Neural cell (in vitro differentiated cells): Measurements from ENCODE around the gene MMP28. TPM values are rescaled to one million over a fixed set of nuclear protein-coding genes. Genes with fewer than 3 reads are reported as not detected.

Source experiments
- H2AFZ ChIP-seq: fragments of 200-600, 300-800 bp; sonication (generic), shearing (Covaris generic); 2 replicates; pipeline ENCODE4 v1.6.0; 2014; ENCODE audit warnings: low read depth, mild to moderate bottlenecking, antibody characterized with exemption, low read length, moderate library complexity
- H3F3A ChIP-seq: fragments of 200-600 bp; shearing (Covaris generic); 2 replicates; pipeline ENCODE4 v1.6.1; 2016; ENCODE audit warnings: mild to moderate bottlenecking, moderate library complexity, mixed read lengths, antibody characterized with exemption, low read length; ENCODE audit not compliant: insufficient read depth, poor library complexity, severe bottlenecking
- H3K27ac ChIP-seq: fragments of 200-600, 300-800 bp; sonication (generic), shearing (Covaris generic); 2 replicates; pipeline ENCODE4 v1.5.1; 2014; ENCODE audit warnings: mild to moderate bottlenecking, low read length, moderate library complexity
- H3K27me3 ChIP-seq: fragments of 300-800, 200-600 bp; sonication (generic), shearing (Covaris generic); 2 replicates; pipeline ENCODE4 v1.6.0; 2014; ENCODE audit warnings: mild to moderate bottlenecking, low read depth, low read length, moderate library complexity; ENCODE audit not compliant: insufficient read depth
- H3K36me3 ChIP-seq: fragments of 300-800, 200-600 bp; sonication (generic), shearing (Covaris generic); 2 replicates; pipeline ENCODE4 v1.5.1; 2014; ENCODE audit warnings: mild to moderate bottlenecking, antibody characterized with exemption, low read length, moderate library complexity; ENCODE audit not compliant: insufficient read depth
- H3K4me2 ChIP-seq: fragments of 300-800, 200-600 bp; sonication (generic), shearing (Covaris generic); 2 replicates; pipeline ENCODE4 v1.6.0; 2014; ENCODE audit warnings: mild to moderate bottlenecking, low read length
- H3K4me3 ChIP-seq: fragments of 300-800, 200-600 bp; sonication (generic), shearing (Covaris generic); 2 replicates; pipeline ENCODE4 v1.5.1; 2014; ENCODE audit warnings: mild to moderate bottlenecking, low read length, moderate library complexity
- H3K79me2 ChIP-seq: fragments of 200-600 bp; shearing (Covaris generic); replicated peaks from 2 replicates; pipeline ENCODE4 v1.6.0; 2014; ENCODE audit warnings: mild to moderate bottlenecking, low read length, moderate library complexity; ENCODE audit not compliant: insufficient read depth
- H3K9ac ChIP-seq: fragments of 300-800, 200-600 bp; sonication (generic), shearing (Covaris generic); 2 replicates; pipeline ENCODE4 v1.6.1; 2016; ENCODE audit warnings: mild to moderate bottlenecking, low read length, mixed read lengths
- H3K9me2 ChIP-seq: fragments of 200-600 bp; shearing (Covaris generic); 2 replicates; pipeline ENCODE4 v1.6.1; 2016; ENCODE audit warnings: mild to moderate bottlenecking, low read length, mixed read lengths; ENCODE audit not compliant: insufficient read depth
- H3K9me3 ChIP-seq: fragments of 200-600, 300-800 bp; sonication (generic), shearing (Covaris generic); 2 replicates; pipeline ENCODE4 v1.6.1; 2016; ENCODE audit warnings: mild to moderate bottlenecking, mixed run types, low read length, moderate library complexity, mixed read lengths
- H4K20me1 ChIP-seq: fragments of 200-600 bp; shearing (Covaris generic); 2 replicates; pipeline ENCODE4 v1.6.1; 2016; ENCODE audit warnings: mild to moderate bottlenecking, mixed run types; ENCODE audit not compliant: insufficient read depth
- EP300 ChIP-seq: fragments of 450-650 bp; conservative IDR thresholded peaks from 2 replicates; pipeline ENCODE4 v1.6.1; 2014; ENCODE audit warnings: antibody characterized with exemption, mild to moderate bottlenecking, moderate library complexity; ENCODE audit not compliant: poor library complexity, severe bottlenecking
- POLR2AphosphoS5 ChIP-seq: IDR thresholded peaks from 2 replicates; pipeline ENCODE4 v1.6.1; 2012
- RAD21 ChIP-seq: fragments of 450-650 bp; conservative IDR thresholded peaks from 2 replicates; pipeline ENCODE4 v1.6.1; 2014; ENCODE audit warnings: antibody characterized with exemption, mild to moderate bottlenecking, moderate library complexity
- SMC3 ChIP-seq: fragments of 450-650 bp; conservative IDR thresholded peaks from 2 replicates; pipeline ENCODE4 v1.6.1; 2014; ENCODE audit warnings: antibody characterized with exemption, mild to moderate bottlenecking, moderate library complexity; ENCODE audit not compliant: poor library complexity
- TAF1 ChIP-seq: IDR thresholded peaks from 2 replicates; pipeline ENCODE4 v1.6.1; 2012; ENCODE audit warnings: low read depth
- polyA plus RNA-seq: library from polyadenylated mRNA; depleted of rRNA; stranded (reverse); fragments of >200 nt; gene quantifications from 2 replicates; pipeline ENCODE4 v1.2.3, GENCODE V29; 2014
- TF ChIP-seq, protein P1 (sequence below): IDR thresholded peaks from 2 replicates; pipeline ENCODE4 v1.6.1; 2012; ENCODE audit warnings: borderline replicate concordance
- TF ChIP-seq, protein P2 (sequence below): fragments of 450-650 bp; IDR thresholded peaks from 2 replicates; pipeline ENCODE4 v1.5.1; 2014; ENCODE audit warnings: antibody characterized with exemption, mild to moderate bottlenecking, moderate library complexity; ENCODE audit not compliant: poor library complexity, severe bottlenecking

MMP28 gene
- polyA plus RNA-seq, 1 donor from 2014 or later, result 0.31 TPM

DNA sequence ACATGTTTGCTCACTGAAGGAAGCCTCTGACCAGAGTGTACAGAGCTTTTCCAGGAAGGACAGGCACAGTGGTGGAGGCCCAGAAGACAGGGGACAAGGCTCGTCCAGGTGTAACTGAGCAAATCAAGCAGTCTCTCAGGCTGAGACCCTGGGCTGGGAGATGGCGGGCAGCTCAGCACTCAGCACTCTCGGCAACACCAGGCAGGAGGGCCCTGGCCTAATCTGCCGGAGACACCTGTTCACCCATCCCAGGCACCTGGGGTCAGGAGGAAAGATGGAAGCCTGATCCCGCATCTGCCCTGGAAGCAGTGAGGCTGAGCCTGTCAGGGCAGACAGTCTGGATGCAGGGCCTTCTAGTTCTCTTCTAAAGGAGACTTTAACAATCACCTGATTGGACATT is 59.2 kb downstream of the MMP28 start:
- H2AFZ ChIP-seq, result no peak overlapping the region
- no peaks in the 10 kb centered on the region for H4K20me1 ChIP-seq
- no peaks in the 10 kb centered on the region for H3F3A ChIP-seq
- H3K9me3 ChIP-seq, result no peaks in the 10 kb centered on the region
- H3K27me3 ChIP-seq, result peaks cover 6% of the 10 kb centered on the region
- no peak overlapping the region for H3K27ac ChIP-seq
- no peak overlapping the region for H3K4me3 ChIP-seq
- H3K79me2 ChIP-seq, result no peaks in the 10 kb centered on the region
- H3K36me3 ChIP-seq, result no peaks in the 10 kb centered on the region
- no peak overlapping the region for H3K4me2 ChIP-seq
- no peaks in the 10 kb centered on the region for H3K9me2 ChIP-seq
- TF ChIP-seq SMC3 (no peak), RAD21 (no peak)
- TF ChIP-seq, protein P1, sequence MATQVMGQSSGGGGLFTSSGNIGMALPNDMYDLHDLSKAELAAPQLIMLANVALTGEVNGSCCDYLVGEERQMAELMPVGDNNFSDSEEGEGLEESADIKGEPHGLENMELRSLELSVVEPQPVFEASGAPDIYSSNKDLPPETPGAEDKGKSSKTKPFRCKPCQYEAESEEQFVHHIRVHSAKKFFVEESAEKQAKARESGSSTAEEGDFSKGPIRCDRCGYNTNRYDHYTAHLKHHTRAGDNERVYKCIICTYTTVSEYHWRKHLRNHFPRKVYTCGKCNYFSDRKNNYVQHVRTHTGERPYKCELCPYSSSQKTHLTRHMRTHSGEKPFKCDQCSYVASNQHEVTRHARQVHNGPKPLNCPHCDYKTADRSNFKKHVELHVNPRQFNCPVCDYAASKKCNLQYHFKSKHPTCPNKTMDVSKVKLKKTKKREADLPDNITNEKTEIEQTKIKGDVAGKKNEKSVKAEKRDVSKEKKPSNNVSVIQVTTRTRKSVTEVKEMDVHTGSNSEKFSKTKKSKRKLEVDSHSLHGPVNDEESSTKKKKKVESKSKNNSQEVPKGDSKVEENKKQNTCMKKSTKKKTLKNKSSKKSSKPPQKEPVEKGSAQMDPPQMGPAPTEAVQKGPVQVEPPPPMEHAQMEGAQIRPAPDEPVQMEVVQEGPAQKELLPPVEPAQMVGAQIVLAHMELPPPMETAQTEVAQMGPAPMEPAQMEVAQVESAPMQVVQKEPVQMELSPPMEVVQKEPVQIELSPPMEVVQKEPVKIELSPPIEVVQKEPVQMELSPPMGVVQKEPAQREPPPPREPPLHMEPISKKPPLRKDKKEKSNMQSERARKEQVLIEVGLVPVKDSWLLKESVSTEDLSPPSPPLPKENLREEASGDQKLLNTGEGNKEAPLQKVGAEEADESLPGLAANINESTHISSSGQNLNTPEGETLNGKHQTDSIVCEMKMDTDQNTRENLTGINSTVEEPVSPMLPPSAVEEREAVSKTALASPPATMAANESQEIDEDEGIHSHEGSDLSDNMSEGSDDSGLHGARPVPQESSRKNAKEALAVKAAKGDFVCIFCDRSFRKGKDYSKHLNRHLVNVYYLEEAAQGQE, result no peak
- no peak overlapping the region for H3K9ac ChIP-seq

DNA sequence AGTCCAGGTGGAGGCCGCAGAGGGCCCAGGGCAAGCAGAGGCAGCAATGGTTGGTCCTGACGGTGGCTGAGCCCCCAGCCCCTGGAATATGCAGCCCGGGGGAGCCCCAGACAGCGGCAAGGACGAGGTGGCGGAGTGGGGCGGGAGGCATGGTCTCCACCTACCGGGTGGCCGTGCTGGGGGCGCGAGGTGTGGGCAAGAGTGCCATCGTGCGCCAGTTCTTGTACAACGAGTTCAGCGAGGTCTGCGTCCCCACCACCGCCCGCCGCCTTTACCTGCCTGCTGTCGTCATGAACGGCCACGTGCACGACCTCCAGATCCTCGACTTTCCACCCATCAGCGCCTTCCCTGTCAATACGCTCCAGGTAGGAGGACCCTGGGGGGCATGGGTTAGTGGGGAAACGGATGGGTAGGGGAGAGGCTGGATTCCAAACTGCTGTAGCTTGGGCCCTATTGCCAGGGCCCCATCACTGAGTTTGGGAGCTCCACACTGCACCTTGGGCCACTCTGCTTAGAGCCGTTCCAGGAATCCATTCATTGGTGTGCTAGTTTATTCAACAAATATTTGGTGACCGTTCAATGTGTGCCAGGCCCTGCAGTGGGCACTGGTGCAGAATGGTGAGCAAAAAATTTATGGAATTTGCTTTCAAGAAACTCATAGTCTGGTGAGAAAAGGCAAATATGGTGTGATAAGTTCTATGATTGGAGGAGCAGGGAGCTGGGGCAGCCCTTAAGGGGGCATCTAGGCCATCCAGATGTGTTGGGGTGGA is 60.2 kb downstream of the MMP28 start:
- H3K4me3 ChIP-seq, result no peak overlapping the region
- H3K9ac ChIP-seq, result no peak overlapping the region
- H3F3A ChIP-seq, result no peaks in the 10 kb centered on the region
- no peak overlapping the region for H3K4me2 ChIP-seq
- no peaks in the 10 kb centered on the region for H3K27me3 ChIP-seq
- no peaks in the 10 kb centered on the region for H3K9me2 ChIP-seq
- H3K79me2 ChIP-seq, result no peaks in the 10 kb centered on the region
- no peak overlapping the region for H3K27ac ChIP-seq
- no peaks in the 10 kb centered on the region for H3K36me3 ChIP-seq
- TF ChIP-seq, protein P1, result no peak
- TF ChIP-seq EP300, result no peak
- TF ChIP-seq TAF1, result no peak
- no peak for TF ChIP-seq SMC3
- H2AFZ ChIP-seq, result no peak overlapping the region
- no peaks in the 10 kb centered on the region for H3K9me3 ChIP-seq
- H4K20me1 ChIP-seq, result no peaks in the 10 kb centered on the region

DNA sequence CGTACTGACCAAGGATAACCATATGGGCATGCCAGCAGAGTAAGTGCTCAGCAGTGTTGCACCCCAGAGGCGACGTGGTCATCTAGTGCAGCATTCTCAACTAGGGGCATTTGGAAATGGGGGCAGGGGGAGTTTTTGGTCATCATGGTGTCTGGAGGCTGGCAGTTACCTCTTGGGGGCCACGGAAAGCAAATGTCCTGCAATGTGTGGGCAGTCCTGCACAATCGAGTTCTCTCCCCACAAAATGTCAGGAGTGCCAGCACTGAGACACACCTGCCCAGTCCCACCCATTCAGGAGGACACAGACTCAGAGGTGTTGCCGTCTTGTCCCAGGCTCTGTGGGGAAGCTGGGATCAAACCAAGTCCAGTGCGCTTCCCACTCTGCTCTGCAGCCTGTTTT is 61.0 kb downstream of the MMP28 start:
- Histone ChIP-seq H3K9ac (no peak overlapping the region), H3K4me2 (no peak overlapping the region), H3F3A (no peaks in the 10 kb centered on the region), H3K27me3 (no peaks in the 10 kb centered on the region), H2AFZ (no peak overlapping the region), H3K4me3 (no peak overlapping the region), H3K36me3 (no peaks in the 10 kb centered on the region), H3K9me3 (no peaks in the 10 kb centered on the region), H4K20me1 (no peaks in the 10 kb centered on the region), H3K79me2 (no peaks in the 10 kb centered on the region), H3K9me2 (no peaks in the 10 kb centered on the region), H3K27ac (no peak overlapping the region)
- no peak for TF ChIP-seq TAF1
- no peak for TF ChIP-seq RAD21
- TF ChIP-seq, protein P2, sequence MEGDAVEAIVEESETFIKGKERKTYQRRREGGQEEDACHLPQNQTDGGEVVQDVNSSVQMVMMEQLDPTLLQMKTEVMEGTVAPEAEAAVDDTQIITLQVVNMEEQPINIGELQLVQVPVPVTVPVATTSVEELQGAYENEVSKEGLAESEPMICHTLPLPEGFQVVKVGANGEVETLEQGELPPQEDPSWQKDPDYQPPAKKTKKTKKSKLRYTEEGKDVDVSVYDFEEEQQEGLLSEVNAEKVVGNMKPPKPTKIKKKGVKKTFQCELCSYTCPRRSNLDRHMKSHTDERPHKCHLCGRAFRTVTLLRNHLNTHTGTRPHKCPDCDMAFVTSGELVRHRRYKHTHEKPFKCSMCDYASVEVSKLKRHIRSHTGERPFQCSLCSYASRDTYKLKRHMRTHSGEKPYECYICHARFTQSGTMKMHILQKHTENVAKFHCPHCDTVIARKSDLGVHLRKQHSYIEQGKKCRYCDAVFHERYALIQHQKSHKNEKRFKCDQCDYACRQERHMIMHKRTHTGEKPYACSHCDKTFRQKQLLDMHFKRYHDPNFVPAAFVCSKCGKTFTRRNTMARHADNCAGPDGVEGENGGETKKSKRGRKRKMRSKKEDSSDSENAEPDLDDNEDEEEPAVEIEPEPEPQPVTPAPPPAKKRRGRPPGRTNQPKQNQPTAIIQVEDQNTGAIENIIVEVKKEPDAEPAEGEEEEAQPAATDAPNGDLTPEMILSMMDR, result no peak
- no peak for TF ChIP-seq EP300
- TF ChIP-seq POLR2AphosphoS5, result no peak
- TF ChIP-seq, protein P1, result no peak
